GM18498 (cell line): ENCODE data around the gene PSEN1.

Experiments used
- ATAC-seq: cut with Tn5 transposase; IDR thresholded peaks from one replicate; pipeline ENCODE4 v1.9.1; 2021; ENCODE audit warnings: mild to moderate bottlenecking, moderate library complexity; ENCODE audit not compliant: unreplicated experiment

PSEN1 gene

GRCh38 chr14:73216030-73216429 is 79.7 kb downstream of the PSEN1 start:
- no peak for ATAC-seq

GRCh38 chr14:73217411-73217810 is 81.1 kb downstream of the PSEN1 start:
- ATAC-seq, result no peak

- no peak for ATAC-seq
Measured at GRCh38 chr14:73220061-73220460, 83.8 kb downstream of the PSEN1 start.

GRCh38 chr14:73220634-73221033 is 84.3 kb downstream of the PSEN1 start:
- no peak for ATAC-seq

- no peak for ATAC-seq
Measured at GRCh38 chr14:73221945-73222344, 85.6 kb downstream of the PSEN1 start.

GRCh38 chr14:73223049-73223448 is 86.7 kb downstream of the PSEN1 start:
- no peak for ATAC-seq

- ATAC-seq, result no peak
Measured at GRCh38 chr14:73225496-73225895, 89.2 kb downstream of the PSEN1 start.

GRCh38 chr14:73227812-73228781 is 91.8 kb downstream of the PSEN1 start:
- no peak for ATAC-seq

DNA sequence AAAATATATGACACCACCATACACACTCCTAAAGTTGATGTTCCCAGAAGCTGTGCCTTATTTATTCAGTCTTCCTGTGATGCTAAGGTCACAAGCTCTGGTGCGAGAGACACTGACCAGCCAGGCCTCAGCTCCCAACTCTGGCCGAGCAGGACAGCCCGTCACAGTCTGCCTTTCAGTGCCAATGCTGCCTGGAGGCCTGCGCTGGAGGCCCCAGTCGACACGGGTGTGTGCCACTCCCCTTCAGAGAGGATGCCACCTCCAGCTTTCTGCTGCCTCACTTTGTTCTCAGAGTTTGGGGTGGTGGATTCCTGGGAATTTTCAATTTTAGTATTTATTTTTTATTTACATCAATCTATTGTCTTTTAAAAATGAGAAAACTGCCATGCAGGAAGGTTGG is 93.7 kb downstream of the PSEN1 start:
- ATAC-seq, result no peak

DNA sequence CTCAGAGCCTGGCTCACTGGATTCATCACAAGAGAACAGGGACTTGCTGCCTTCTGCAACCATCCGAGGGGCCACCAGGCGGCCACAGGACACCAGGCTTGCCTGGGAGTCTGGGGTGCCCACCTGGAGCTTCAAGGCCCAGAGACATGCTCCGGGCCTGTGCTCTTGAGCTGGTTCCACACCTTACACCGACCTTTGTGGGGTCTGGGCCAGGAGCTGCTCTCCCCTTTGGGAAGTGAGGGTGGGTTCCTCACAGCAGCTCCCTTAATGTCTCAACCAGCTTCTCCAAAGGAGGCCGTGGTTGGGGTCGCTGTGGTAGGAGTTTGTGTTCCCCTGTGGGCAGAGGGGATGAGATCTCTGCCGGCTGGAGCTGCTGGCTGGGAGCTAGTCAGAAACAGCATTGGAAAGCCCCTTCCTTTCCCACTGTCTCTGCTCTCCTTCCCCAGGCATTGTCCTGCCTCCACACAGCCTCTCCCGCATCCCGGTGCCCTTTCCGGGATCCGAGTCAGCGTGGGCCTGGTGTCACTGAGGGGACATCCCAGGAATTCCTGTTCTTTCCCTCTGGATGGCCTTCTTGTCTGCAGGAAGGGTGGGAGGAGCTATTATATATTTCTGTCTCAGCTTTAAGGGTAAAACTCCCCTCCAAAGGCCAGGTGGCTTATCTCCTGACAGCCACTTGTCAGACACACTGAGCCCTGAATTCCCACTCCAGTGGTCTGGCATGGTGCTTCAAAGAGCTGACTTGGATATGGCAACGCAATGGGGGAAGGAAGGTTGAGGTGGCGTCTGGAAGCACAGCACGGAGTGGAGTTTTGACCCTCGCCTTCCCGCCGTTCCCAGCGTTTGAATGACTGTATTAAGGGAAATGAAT is 95.9 kb downstream of the PSEN1 start:
- ATAC-seq, result no peak

DNA sequence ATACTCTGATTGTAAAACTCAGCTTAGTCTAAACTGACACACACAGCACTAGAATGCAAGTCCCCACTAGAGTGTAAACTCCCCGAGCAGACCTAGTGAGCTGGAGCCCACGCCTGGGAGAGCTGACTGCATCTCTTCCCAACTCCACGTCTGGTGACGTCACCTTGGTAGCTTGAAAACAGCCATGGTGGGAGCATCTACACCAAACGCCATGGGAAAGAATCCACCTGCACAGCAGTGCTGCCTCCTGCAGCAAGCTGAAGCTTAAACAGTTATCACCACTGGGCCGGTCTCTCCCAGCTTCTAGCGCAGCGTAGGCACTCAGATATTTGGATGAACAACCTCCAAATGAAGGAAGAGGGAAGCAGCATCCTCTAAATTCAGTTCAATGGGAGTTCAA is 96.7 kb downstream of the PSEN1 start:
- no peak for ATAC-seq

GRCh38 chr14:73233564-73233963 is 97.3 kb downstream of the PSEN1 start:
- ATAC-seq, result no peak

GRCh38 chr14:73234029-73234428 is 97.7 kb downstream of the PSEN1 start:
- ATAC-seq, result no peak

- no peak for ATAC-seq
Measured at GRCh38 chr14:73234586-73235394, 98.5 kb downstream of the PSEN1 start.

GRCh38 chr14:73235531-73236155 is 99.3 kb downstream of the PSEN1 start:
- no peak for ATAC-seq

GRCh38 chr14:73236157-73236556 is 99.8 kb downstream of the PSEN1 start:
- ATAC-seq, result no peak

- ATAC-seq, result no peak
Measured at GRCh38 chr14:73236752-73237218, 100.5 kb downstream of the PSEN1 start.

DNA sequence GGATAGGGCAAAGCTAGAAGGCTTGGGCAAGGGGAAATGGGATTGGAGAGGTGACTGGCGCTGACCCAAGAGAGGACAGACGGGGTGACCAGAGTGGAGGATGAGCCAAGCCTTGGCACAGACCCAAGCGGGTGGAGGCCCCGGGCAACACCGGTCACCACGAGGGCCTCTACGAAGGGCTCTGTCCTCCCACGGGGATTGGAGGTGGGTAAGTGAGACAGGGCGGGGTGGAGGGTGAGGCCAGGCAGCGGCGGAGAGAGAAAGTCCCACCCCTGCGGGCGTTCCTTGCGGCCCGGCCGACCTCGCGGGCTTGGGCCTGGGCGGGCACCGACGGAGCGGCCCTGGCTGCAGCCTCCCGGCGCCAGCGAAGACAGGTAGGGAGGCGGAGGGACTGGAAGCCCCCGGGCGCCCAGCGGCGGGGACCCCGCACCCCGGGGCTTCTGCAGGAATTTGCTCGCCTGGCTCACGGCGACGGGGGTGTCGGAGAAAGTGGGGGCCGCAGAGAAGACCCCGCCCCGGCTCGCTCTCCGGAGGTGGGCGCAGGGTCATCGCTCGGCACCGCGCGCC is 101.0 kb downstream of the PSEN1 start, which contains the start of gene PAPLN:
Gene PAPLN, plus strand, starts transcription at position 288 of the 567 bp plus-strand sequence. CDS start 2,273 bp downstream, outside the sequence.
- ATAC-seq, result no peak

DNA sequence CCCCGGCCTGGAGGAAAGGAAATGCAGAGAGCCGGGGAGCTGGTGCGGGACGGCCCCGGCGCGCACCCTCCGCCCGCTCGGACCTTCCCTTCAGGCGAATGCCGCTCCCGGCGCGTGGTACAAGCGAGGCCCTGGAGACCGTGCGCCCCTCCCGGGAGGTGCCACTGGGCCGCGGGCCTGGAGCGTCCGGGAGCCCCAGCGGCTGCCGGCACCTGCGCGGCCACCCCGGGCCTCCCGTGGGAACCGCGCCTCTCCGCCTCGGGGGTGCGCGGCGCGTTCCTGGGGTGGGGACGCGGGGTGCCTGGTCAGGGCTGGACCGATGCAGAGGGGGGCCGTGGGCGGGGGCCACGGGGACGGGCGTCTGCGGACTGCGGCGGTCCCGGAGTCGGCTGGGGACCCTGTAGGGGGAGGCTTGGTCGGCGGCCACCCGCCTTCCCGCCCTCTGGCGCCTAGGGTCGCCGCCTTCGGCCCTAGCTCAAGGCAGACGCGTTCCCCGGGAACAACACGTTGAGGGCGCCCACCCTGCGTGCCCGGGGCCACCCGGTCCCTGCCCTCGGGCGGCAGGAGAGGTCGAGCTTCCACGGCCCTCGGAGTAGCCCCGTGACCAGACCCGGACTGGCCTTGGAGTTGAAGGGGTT is 101.6 kb downstream of the PSEN1 start:
- ATAC-seq, result no peak
